SK-N-SH (cell line): Measurements from ENCODE around the gene WNK2.

ENCODE experiments used
- JUND ChIP-seq: IDR thresholded peaks from 2 replicates; pipeline ENCODE4 v1.4.0; 2012
- MXI1 ChIP-seq: IDR thresholded peaks from 2 replicates; pipeline ENCODE4 v1.6.1; 2012; ENCODE audit warnings: mild to moderate bottlenecking, low read depth, low read length, improper control_type of control experiment
- TF ChIP-seq, protein P1 (sequence below): IDR thresholded peaks from 2 replicates; pipeline ENCODE4 v1.4.0; 2012; ENCODE audit warnings: low read depth

DNA sequence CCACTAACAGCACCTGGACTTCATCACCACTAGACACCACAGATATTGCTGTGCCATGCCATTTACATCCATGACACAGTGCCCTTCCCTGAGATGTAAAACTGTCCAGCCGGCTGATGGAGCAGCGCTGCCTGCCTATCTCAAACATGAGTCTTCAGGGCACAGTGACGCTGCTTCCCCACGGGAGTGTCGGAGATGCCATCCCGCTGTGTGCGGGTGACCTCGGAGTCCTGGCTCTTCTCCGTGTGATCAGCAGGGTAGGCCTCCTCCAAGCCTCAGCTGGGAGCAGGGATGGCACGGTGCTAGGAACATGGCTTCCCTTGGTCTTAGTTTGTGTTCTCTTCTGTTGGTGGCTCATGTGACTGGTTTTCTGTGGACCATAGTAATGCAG, 137.3 kb downstream of the WNK2 start:
- TF ChIP-seq JUND (no peak), MXI1 (no peak)
- TF ChIP-seq, protein P1, sequence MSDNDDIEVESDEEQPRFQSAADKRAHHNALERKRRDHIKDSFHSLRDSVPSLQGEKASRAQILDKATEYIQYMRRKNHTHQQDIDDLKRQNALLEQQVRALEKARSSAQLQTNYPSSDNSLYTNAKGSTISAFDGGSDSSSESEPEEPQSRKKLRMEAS, result no peak
